ENCODE measurements around the gene ATG7. TPM values are rescaled to one million over a fixed set of nuclear protein-coding genes. Genes with fewer than 3 reads are reported as not detected.

Gene ATG7
- total RNA-seq, 1 experiment from 2014 or later, result 36.0 TPM

DNA sequence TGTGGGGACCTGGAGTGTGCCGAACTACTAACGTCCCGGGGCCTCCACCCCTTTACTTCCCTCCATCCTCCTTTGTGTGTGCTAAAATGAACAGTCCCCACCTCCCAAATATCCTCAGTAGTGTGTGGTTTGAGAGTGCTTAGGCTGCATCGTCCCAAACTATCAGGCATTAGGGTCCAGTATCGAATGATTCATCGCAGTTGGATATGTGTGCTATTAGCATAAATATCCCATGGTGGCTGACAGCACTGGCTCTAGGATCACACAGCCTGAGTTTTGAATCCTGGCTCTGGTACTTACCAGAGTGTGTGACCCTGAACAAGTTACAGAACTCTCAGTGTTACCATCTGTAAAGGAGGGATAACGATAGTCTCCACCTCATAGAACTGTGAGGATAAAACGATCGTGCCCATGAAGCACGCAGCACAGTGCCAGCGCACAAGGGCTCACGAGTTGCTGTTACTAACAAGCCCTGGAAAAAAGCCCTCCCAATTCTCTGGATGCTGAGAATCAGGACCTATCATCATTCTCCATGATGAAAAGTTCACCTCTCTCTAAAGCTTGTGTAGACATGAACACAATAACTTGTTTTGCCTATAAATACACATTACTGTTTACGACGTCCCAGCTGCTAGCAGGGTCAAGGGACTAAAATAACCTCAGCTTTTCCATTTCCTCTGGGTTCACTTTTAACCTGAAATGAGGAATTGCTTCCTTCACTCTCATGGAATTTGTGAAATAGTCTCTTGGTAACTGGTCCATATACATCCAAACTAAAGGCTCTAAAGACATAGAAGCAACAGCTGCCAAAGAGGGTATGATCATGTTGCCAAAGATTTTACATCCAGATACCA is 320.5 kb downstream of the ATG7 start:
- no peak for DNase-seq (ENCODE audit: low read depth, low spot score)
- in situ Hi-C loops (cut with HindIII; ENCODE audit: low pct_unique_long_range_greater_than_20kb, low sequenced_read_pairs), result no loop called here

DNA sequence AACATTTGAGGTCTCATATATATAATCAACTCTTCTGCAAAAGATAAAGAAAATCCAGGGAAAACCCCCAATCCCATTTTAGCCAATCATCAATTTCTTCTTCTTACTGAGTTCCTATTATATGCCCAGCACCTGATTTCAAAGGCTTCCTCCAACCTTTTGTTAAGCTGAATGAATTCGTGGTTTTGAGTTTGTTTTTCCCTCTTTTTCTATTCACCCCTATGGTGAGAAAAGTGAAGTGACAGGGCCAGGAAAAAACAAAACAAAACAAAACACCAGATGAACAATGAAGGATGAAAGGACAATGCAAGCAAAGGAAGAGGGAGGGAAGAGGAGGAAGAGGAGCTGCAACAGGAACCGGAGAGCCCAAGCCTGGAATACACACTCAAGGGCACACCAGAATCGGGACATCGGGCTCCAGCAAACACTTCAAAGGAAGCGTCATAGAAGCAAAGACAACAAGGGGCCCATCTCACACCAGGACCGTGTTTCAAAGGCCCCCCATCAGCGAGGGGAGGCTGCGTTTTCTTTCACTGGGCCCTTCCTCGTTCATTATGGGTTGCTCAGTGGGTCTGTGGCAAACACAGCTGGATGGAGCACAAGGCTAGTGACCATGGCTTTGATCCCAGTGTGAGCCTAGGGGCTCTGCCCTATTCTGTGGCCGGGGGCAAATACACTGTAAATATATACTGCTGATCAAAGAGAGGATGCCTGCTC is 321.3 kb downstream of the ATG7 start:
- BruUV-seq (replicated peaks), result no TSS peak

More for the DNA sequence above, 320.5 kb downstream of the ATG7 start:
- CTCF ChIA-PET, result no interaction called here
- intact Hi-C loops (cut with micrococcal nuclease; ENCODE audit: unreplicated experiment), result no loop called here
- ATAC-seq, result 0 out of 2 replicates have a peak, but pooled peaks have one; percentile 17
- H3K27ac ChIP-seq (ENCODE audit: low read length), result peak overlapping the region; percentile 96
- H3K27me3 ChIP-seq (ENCODE audit: control insufficient read depth, insufficient read depth, low read length), result no peaks in the 10 kb centered on the region
- no TSS peak for BruUV-seq (replicated peaks)
- no peak overlapping the region for H3K4me3 ChIP-seq (ENCODE audit: low read depth in 2 of 2, low read length in 2 of 2)
- H3K9me3 ChIP-seq (ENCODE audit: control insufficient read depth, insufficient read depth, low read depth, low read length), result no peaks in the 10 kb centered on the region
- H3K36me3 ChIP-seq (ENCODE audit: control insufficient read depth, insufficient read depth, low read length), result no peaks in the 10 kb centered on the region
- TF ChIP-seq, protein P1, sequence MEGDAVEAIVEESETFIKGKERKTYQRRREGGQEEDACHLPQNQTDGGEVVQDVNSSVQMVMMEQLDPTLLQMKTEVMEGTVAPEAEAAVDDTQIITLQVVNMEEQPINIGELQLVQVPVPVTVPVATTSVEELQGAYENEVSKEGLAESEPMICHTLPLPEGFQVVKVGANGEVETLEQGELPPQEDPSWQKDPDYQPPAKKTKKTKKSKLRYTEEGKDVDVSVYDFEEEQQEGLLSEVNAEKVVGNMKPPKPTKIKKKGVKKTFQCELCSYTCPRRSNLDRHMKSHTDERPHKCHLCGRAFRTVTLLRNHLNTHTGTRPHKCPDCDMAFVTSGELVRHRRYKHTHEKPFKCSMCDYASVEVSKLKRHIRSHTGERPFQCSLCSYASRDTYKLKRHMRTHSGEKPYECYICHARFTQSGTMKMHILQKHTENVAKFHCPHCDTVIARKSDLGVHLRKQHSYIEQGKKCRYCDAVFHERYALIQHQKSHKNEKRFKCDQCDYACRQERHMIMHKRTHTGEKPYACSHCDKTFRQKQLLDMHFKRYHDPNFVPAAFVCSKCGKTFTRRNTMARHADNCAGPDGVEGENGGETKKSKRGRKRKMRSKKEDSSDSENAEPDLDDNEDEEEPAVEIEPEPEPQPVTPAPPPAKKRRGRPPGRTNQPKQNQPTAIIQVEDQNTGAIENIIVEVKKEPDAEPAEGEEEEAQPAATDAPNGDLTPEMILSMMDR (IDR thresholded peaks at IDR 0.05), result no peak
- no peak; the same call in 1 of the 2 replicates for TF ChIP-seq POLR2AphosphoS5 (IDR thresholded peaks at IDR 0.05; ENCODE audit: low read depth, low read length)
- TF ChIP-seq, protein P2, sequence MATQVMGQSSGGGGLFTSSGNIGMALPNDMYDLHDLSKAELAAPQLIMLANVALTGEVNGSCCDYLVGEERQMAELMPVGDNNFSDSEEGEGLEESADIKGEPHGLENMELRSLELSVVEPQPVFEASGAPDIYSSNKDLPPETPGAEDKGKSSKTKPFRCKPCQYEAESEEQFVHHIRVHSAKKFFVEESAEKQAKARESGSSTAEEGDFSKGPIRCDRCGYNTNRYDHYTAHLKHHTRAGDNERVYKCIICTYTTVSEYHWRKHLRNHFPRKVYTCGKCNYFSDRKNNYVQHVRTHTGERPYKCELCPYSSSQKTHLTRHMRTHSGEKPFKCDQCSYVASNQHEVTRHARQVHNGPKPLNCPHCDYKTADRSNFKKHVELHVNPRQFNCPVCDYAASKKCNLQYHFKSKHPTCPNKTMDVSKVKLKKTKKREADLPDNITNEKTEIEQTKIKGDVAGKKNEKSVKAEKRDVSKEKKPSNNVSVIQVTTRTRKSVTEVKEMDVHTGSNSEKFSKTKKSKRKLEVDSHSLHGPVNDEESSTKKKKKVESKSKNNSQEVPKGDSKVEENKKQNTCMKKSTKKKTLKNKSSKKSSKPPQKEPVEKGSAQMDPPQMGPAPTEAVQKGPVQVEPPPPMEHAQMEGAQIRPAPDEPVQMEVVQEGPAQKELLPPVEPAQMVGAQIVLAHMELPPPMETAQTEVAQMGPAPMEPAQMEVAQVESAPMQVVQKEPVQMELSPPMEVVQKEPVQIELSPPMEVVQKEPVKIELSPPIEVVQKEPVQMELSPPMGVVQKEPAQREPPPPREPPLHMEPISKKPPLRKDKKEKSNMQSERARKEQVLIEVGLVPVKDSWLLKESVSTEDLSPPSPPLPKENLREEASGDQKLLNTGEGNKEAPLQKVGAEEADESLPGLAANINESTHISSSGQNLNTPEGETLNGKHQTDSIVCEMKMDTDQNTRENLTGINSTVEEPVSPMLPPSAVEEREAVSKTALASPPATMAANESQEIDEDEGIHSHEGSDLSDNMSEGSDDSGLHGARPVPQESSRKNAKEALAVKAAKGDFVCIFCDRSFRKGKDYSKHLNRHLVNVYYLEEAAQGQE (IDR thresholded peaks at IDR 0.05; ENCODE audit: insufficient read depth in 1 of 2, low read depth in 2 of 2, low read length in 1 of 2), result no peak
- TF ChIP-seq TCF7L2 (IDR thresholded peaks at IDR 0.05; ENCODE audit: low read depth, low read length), result no peak
- no peak for TF ChIP-seq SIN3A (IDR thresholded peaks at IDR 0.05; ENCODE audit: borderline replicate concordance, insufficient read depth, low read depth, low read length)
- POLR2A ChIA-PET, result no interaction called here
- peaks cover 73% of the 10 kb centered on the region for H3K4me1 ChIP-seq (ENCODE audit: control insufficient read depth, insufficient read depth, low read length)

More for the DNA sequence above, 321.3 kb downstream of the ATG7 start:
- TF ChIP-seq SIN3A (IDR thresholded peaks at IDR 0.05; ENCODE audit: borderline replicate concordance, insufficient read depth, low read depth, low read length), result no peak
- no peak for TF ChIP-seq TCF7L2 (IDR thresholded peaks at IDR 0.05; ENCODE audit: low read depth, low read length)
- TF ChIP-seq, protein P2 (IDR thresholded peaks at IDR 0.05; ENCODE audit: insufficient read depth in 1 of 2, low read depth in 2 of 2, low read length in 1 of 2), result no peak
- TF ChIP-seq, protein P1 (IDR thresholded peaks at IDR 0.05), result no peak
- TF ChIP-seq POLR2AphosphoS5 (IDR thresholded peaks at IDR 0.05; ENCODE audit: low read depth, low read length), result no peak
- Histone ChIP-seq H3K36me3 (ENCODE audit: control insufficient read depth, insufficient read depth, low read length) (no peaks in the 10 kb centered on the region), H3K9me3 (ENCODE audit: control insufficient read depth, insufficient read depth, low read depth, low read length) (no peaks in the 10 kb centered on the region), H3K4me1 (ENCODE audit: control insufficient read depth, insufficient read depth, low read length) (peaks cover 65% of the 10 kb centered on the region), H3K27me3 (ENCODE audit: control insufficient read depth, insufficient read depth, low read length) (no peaks in the 10 kb centered on the region), H3K4me3 (ENCODE audit: low read depth in 2 of 2, low read length in 2 of 2) (no peak overlapping the region), H3K27ac (ENCODE audit: low read length) (peak overlapping the region; percentile 96)
- in situ Hi-C loops (cut with HindIII; ENCODE audit: low pct_unique_long_range_greater_than_20kb, low sequenced_read_pairs) (no loop called here), intact Hi-C loops (cut with micrococcal nuclease; ENCODE audit: unreplicated experiment) (no loop called here)
- DNase-seq (ENCODE audit: low read depth, low spot score), result no peak
- CTCF ChIA-PET, result no interaction called here
- no peak for ATAC-seq
- POLR2A ChIA-PET, result interaction anchor here (0.6 kb wide), 1 partner anchor 15 kb away, joined by 8 read pairs; no protein-coding TSS in a partner anchor
